K562 (cell line): ENCODE results near the gene PRDM16.

Experiments used
- CC2D1A ChIP-seq: fragments of 450-650 bp; IDR thresholded peaks from 2 replicates; pipeline ENCODE4 v1.6.1; 2017; ENCODE audit warnings: mild to moderate bottlenecking
- CREB1 ChIP-seq, 2 experiments: sonication (generic) in 1 of 2; formaldehyde crosslinking in 1 of 2; IDR thresholded peaks; 2 replicates each; pipeline versions ENCODE4 v1.6.1 to v1.8.0; 2012 to 2022; ENCODE audit warnings: inconsistent platforms in 1 of 2, mild to moderate bottlenecking in 1 of 2, missing genetic modification reagents in 1 of 2, moderate library complexity in 1 of 2
- CTCF ChIP-seq, 3 experiments: IDR thresholded peaks in 2 of 3; conservative IDR thresholded peaks in 1 of 3; 2 replicates each; pipeline ENCODE4 v1.5.1; 2011 to 2012; ENCODE audit warnings: low read length in 3 of 3, mild to moderate bottlenecking in 3 of 3, control low read depth in 2 of 3, improper control_type of control experiment in 1 of 3, inconsistent platforms in 1 of 3, low read depth in 1 of 3, mixed read lengths in 1 of 3, moderate library complexity in 1 of 3; ENCODE audit not compliant: insufficient read depth in 2 of 3
- KAT2B ChIP-seq: IDR thresholded peaks from one replicate; pipeline ENCODE4 v1.6.1; 2012; ENCODE audit warnings: low read depth, mild to moderate bottlenecking, control low read depth, inconsistent platforms, low read length, moderate library complexity
- MYC ChIP-seq, 2 experiments: fragments of 250-450 bp in 1 of 2; sonication (Bioruptor Pico) in 1 of 2; IDR thresholded peaks; 2 replicates each; pipeline versions ENCODE4 v1.5.1 to v1.6.1; 2012 to 2021; ENCODE audit warnings: low read depth in 2 of 2, borderline replicate concordance in 1 of 2, improper control_type of control experiment in 1 of 2, low read length in 1 of 2, mild to moderate bottlenecking in 1 of 2, moderate library complexity in 1 of 2
- PATZ1 ChIP-seq: fragments of 250-450 bp; sonication (Bioruptor Pico); IDR thresholded peaks from 2 replicates; pipeline ENCODE4 v1.5.0; 2020; ENCODE audit warnings: mild to moderate bottlenecking, borderline replicate concordance
- POLR2A ChIP-seq: fragments of 450-650 bp; conservative IDR thresholded peaks from 2 replicates; pipeline ENCODE4 v1.6.1; 2016
- PRDM10 ChIP-seq: fragments of 450-650 bp; IDR thresholded peaks from 2 replicates; pipeline ENCODE4 v1.6.1; 2018; ENCODE audit not compliant: partially characterized antibody
- SIN3A ChIP-seq, 2 experiments: fragments of 150-350 bp in 1 of 2; IDR thresholded peaks; 2 replicates each; pipeline ENCODE4 v1.6.1; 2011 to 2016; ENCODE audit warnings: borderline replicate concordance in 2 of 2, low read depth in 2 of 2, low read length in 2 of 2, mild to moderate bottlenecking in 2 of 2, moderate library complexity in 2 of 2; ENCODE audit not compliant: control insufficient read depth in 1 of 2
- TEAD4 ChIP-seq, 2 experiments: sonication (generic) in 1 of 2; formaldehyde crosslinking in 1 of 2; IDR thresholded peaks; 2 replicates each; pipeline versions ENCODE4 v1.6.1 to v1.8.0; 2012 to 2022; ENCODE audit warnings: borderline replicate concordance in 1 of 2, inconsistent platforms in 1 of 2, low read length in 1 of 2, mild to moderate bottlenecking in 1 of 2, missing genetic modification reagents in 1 of 2
- ZNF24 ChIP-seq: fragments of 450-650 bp; IDR thresholded peaks from 2 replicates; pipeline ENCODE4 v1.6.1; 2016
- ZNF561 ChIP-seq: fragments of 450-650 bp; formaldehyde crosslinking; conservative IDR thresholded peaks from 2 replicates; pipeline ENCODE4 v1.4.0; 2020; ENCODE audit warnings: mild to moderate bottlenecking, moderate library complexity

- TF ChIP-seq PATZ1 (no peak), SIN3A (IDR thresholded peaks at IDR 0.05; ENCODE audit: borderline replicate concordance in 2 of 2, control insufficient read depth in 1 of 2, low read depth in 2 of 2, low read length in 2 of 2) (no peak), ZNF24 (no peak), PRDM10 (no peak), CC2D1A (no peak), CREB1 (IDR thresholded peaks at IDR 0.05) (no peak), CREB1 (CRISPR knock-in tag; IDR thresholded peaks at IDR 0.05) (no peak), CTCF (IDR thresholded peaks at IDR 0.05 in 2 of 3, conservative IDR thresholded peaks at IDR 0.05 in 1 of 3; ENCODE audit: insufficient read depth in 2 of 3, low read depth in 1 of 3, low read length in 3 of 3) (no peak), TEAD4 (IDR thresholded peaks at IDR 0.05; ENCODE audit: low read length) (no peak), TEAD4 (CRISPR knock-in tag; IDR thresholded peaks at IDR 0.05; ENCODE audit: borderline replicate concordance) (no peak), POLR2A (no peak), MYC (IDR thresholded peaks at IDR 0.05; ENCODE audit: low read depth, low read length) (no peak), MYC (CRISPR knock-in tag; IDR thresholded peaks at IDR 0.05; ENCODE audit: borderline replicate concordance, low read depth) (no peak), KAT2B (no peak), ZNF561 (CRISPR knock-in tag) (no peak)
These were observed 216.2 kb downstream of the PRDM16 start for GRCh38 chr1:3285106-3285740.
